ENCODE results near the gene SOCS3. TPM values are rescaled to one million over a fixed set of nuclear protein-coding genes. Genes with fewer than 3 reads are reported as not detected.
A peak's percentile ranks its signal among the peaks of the same experiment; 100 is the strongest.

SOCS3 gene
- total RNA-seq, 2 donors from 2014 or later: 10.6 to 59.6 TPM

DNA sequence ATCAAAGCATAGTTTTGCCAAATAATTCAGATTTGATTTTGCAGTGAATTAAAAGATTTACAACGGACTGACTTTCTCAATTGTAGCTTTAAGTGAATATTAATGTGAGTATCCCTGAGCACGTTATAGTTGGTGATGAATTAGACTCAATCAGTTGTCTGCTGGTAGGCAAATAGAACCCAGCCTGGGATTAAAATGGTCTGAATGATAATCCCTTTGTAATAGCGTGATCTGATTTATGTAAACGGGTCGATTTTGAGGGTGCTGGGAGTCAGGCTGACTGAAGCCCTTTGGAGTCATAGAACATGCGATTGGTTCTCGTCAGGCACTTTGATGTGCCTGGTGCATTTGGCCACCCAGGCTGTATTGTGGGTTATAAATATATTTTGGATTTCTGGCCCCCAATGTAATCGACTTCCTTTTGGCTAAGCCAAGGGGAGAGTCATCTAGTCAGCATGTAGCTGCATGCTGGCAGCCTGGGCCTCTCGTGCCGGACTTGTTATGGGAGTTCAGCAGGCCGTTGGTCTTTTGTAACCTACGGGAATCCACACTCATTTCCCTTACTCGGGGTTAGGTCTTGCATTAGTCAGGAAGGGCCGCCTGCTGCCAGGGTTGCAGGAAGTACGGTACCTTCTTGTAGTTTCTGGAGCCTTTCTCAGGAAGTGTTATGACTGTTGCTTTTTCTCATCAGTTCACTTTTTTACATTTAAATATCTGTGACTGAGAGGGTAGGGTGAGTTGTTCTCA is 24.0 kb upstream of the SOCS3 start:
- intact Hi-C loops (cut with DNase I): no loop called here
- Histone ChIP-seq H3K4me1 (replicated peaks) (peaks cover 20% of the 10 kb centered on the region), H3K27me3 (replicated peaks; ENCODE audit: insufficient read depth) (no peaks in the 10 kb centered on the region), H3K9me3 (no peaks in the 10 kb centered on the region), H3K36me3 (no peaks in the 10 kb centered on the region), H3K4me3 (no peak overlapping the region), H3K27ac (peak overlapping the region; percentile 58 to 70)
- peak; percentile 80 for DNase-seq (ENCODE audit: low spot score)
- 22% methylated on average over 15 of the region's 15 CpGs for WGBS
- peak; percentile 93 for TF ChIP-seq POLR2AphosphoS5 (IDR thresholded peaks at IDR 0.05)
- peak; percentile 44 for TF ChIP-seq POLR2A (IDR thresholded peaks at IDR 0.05)
- TF ChIP-seq, protein P1, sequence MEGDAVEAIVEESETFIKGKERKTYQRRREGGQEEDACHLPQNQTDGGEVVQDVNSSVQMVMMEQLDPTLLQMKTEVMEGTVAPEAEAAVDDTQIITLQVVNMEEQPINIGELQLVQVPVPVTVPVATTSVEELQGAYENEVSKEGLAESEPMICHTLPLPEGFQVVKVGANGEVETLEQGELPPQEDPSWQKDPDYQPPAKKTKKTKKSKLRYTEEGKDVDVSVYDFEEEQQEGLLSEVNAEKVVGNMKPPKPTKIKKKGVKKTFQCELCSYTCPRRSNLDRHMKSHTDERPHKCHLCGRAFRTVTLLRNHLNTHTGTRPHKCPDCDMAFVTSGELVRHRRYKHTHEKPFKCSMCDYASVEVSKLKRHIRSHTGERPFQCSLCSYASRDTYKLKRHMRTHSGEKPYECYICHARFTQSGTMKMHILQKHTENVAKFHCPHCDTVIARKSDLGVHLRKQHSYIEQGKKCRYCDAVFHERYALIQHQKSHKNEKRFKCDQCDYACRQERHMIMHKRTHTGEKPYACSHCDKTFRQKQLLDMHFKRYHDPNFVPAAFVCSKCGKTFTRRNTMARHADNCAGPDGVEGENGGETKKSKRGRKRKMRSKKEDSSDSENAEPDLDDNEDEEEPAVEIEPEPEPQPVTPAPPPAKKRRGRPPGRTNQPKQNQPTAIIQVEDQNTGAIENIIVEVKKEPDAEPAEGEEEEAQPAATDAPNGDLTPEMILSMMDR (IDR thresholded peaks at IDR 0.05): no peak

DNA sequence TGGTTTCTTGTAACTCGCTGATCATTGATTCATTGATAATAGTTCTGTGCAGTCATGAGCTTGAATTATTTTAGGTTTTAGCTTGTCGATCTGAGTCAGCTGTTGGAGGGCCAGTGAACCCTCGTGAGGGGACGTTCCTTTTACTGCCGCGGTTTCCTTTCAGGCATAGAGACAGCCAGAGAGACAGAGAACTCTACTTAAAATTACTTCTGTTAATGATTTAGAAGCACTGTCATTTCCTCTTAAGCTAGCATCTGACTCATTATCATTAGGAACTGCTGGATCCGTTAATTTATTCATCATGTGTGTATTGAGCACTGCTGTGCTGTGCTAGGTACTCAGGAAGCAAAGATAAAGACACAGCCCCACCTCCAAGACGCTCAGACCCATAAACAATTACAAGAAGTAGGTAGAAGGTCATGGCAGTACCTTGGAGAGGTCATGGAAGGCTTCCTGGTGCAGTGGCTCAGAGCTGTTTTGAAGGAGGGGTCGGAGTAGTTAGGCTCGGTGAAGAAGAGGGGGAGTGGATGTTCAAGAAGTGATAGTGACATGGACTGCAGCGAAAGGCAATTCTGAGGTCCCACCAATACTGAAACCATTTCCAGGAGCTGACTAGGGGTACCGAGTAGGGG is 21.8 kb upstream of the SOCS3 start:
- peak overlapping the region in 1 of 2 donors; percentile 46 for H3K27ac ChIP-seq
- H3K36me3 ChIP-seq: no peaks in the 10 kb centered on the region
- TF ChIP-seq, protein P1 (IDR thresholded peaks at IDR 0.05): no peak
- no peak for TF ChIP-seq POLR2A (IDR thresholded peaks at IDR 0.05)
- peak; percentile 25 for TF ChIP-seq POLR2AphosphoS5 (IDR thresholded peaks at IDR 0.05)
- peaks cover 24% of the 10 kb centered on the region for H3K4me1 ChIP-seq (replicated peaks)
- no peaks in the 10 kb centered on the region for H3K27me3 ChIP-seq (replicated peaks; ENCODE audit: insufficient read depth)
- H3K4me3 ChIP-seq: no peak overlapping the region
- DNase-seq (ENCODE audit: low spot score): no peak
- H3K9me3 ChIP-seq: no peaks in the 10 kb centered on the region
- intact Hi-C loops (cut with DNase I): no loop called here
- 64% methylated on average over 12 of the region's 12 CpGs for WGBS

DNA sequence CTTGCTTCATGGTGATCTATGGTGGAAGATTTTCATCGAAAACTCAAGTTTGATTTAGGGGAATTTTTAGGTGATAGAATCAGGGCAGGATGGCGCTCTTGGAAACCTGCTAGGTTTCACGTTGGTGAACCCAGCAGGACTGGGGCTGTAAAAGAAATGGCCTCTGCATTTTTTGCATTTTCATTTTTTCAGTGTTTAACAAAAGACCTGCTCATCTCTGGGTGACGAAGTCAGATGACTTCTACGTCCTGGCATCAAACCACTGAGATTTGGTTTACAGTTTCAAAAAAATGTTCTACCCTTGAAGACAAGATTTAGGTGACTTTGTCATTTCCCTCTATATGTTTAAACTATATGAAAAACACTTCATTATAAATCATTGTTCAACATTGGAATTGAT is 20.5 kb upstream of the SOCS3 start:
- no peak for DNase-seq (ENCODE audit: low spot score)
- no peaks in the 10 kb centered on the region for H3K27me3 ChIP-seq (replicated peaks; ENCODE audit: insufficient read depth)
- H3K4me3 ChIP-seq: no peak overlapping the region
- TF ChIP-seq POLR2AphosphoS5 (IDR thresholded peaks at IDR 0.05): no peak
- TF ChIP-seq POLR2A (IDR thresholded peaks at IDR 0.05): no peak
- TF ChIP-seq, protein P1 (IDR thresholded peaks at IDR 0.05): no peak
- peaks cover 19% of the 10 kb centered on the region for H3K4me1 ChIP-seq (replicated peaks)
- no peaks in the 10 kb centered on the region for H3K36me3 ChIP-seq
- 74% methylated on average over 5 of the region's 5 CpGs for WGBS
- H3K27ac ChIP-seq: no peak overlapping the region
- H3K9me3 ChIP-seq: no peaks in the 10 kb centered on the region
- intact Hi-C loops (cut with DNase I): no loop called here

DNA sequence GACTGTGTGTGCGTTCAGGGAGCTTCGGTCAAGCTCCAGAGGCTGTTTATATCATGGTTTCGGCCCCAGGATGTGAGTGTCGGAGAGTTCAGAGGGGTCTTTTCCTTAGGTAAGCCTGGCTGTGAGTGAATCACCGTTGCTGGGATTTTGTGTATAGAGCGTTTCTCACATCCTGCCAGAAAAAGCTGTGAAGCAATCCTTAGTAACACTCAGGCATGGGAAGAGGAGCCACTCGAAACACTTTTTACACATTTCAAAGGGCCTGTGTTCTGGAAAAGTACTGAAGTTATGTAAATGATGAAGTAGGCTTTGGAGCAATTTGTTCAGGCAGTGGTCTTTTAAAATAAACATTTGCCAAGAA is 19.2 kb upstream of the SOCS3 start:
- DNase-seq (ENCODE audit: low spot score): no peak
- no peaks in the 10 kb centered on the region for H3K9me3 ChIP-seq
- peak overlapping the region; percentile 97 to 99 for H3K4me3 ChIP-seq
- H3K4me1 ChIP-seq (replicated peaks): peaks cover 15% of the 10 kb centered on the region
- 3% methylated on average over 7 of the region's 7 CpGs for WGBS
- H3K36me3 ChIP-seq: no peaks in the 10 kb centered on the region
- H3K27me3 ChIP-seq (replicated peaks; ENCODE audit: insufficient read depth): no peaks in the 10 kb centered on the region
- intact Hi-C loops (cut with DNase I): no loop called here
- TF ChIP-seq, protein P1 (IDR thresholded peaks at IDR 0.05): no peak
- TF ChIP-seq POLR2AphosphoS5 (IDR thresholded peaks at IDR 0.05): no peak
- TF ChIP-seq POLR2A (IDR thresholded peaks at IDR 0.05): no peak
- peak overlapping the region; percentile 78 to 79 for H3K27ac ChIP-seq

Measured in prostate gland (tissue), 2 donors.